GM12878 (cell line): ENCODE results near the gene SCAMP5. TPM values are rescaled to one million over a fixed set of nuclear protein-coding genes. Genes with fewer than 3 reads are reported as not detected.

Source experiments
- ATAC-seq: fragments of 200-7000 bp; cut with Tn5 transposase; 3 replicates; pipeline ENCODE4 v1.9.1; 2020; ENCODE audit warnings: mild to moderate bottlenecking, moderate library complexity
- BruUV-seq: library from RNA; stranded (reverse); fragments of 400-500 nt; replicated peaks from 2 replicates; lab custom pipeline; 2021; lab: Mats Ljungman, UMichigan
- CTCF ChIA-PET: fragments of 300-600 bp; sonication (Branson Sonifier 250); formaldehyde crosslinking; extraction: SDS; loops from one replicate; lab custom pipeline; 2021; ENCODE audit warnings: inconsistent platforms; lab: Yijun Ruan, JAX
- POLR2A ChIA-PET: fragments of 350-600 bp; formaldehyde crosslinking; extraction: SDS; loops from one replicate; lab custom pipeline; 2021; ENCODE audit warnings: inconsistent platforms; lab: Charles Lee
- RAD21 ChIA-PET: fragments of 300-600 bp; sonication (Branson Sonifier 250); formaldehyde crosslinking; loops from one replicate; lab custom pipeline; 2023; ENCODE audit warnings: antibody characterized with exemption; ENCODE audit not compliant: unreplicated experiment; lab: Charles Lee
- SMC1A ChIA-PET: fragments of 300-600 bp; sonication (Branson Sonifier 250); formaldehyde crosslinking; loops from one replicate; lab custom pipeline; 2023; ENCODE audit not compliant: unreplicated experiment, uncharacterized antibody; lab: Charles Lee
- DNase-seq: peaks from one replicate; pipeline ENCODE4 v3.0.0-alpha.2; 2011; ENCODE audit warnings: low read depth, low spot score
- FAIRE-seq: peaks from 3 replicates; lab custom pipeline; 2011; peaks lifted over from hg19 to GRCh38; lab: Jason Lieb, UNC
- H2AFZ ChIP-seq: 2 replicates; pipeline ENCODE4 v1.6.0; 2011; ENCODE audit warnings: low read depth, low read length, control low read depth; ENCODE audit not compliant: control insufficient read depth
- H3K27ac ChIP-seq: 2 replicates; pipeline ENCODE4 v1.5.1; 2011; ENCODE audit warnings: control low read depth; ENCODE audit not compliant: control insufficient read depth, insufficient read depth
- H3K27me3 ChIP-seq, 2 experiments: replicated peaks in 1 of 2; 2 replicates each; pipeline versions ENCODE4 v1.6.0 to v1.6.1; 2011; ENCODE audit warnings: low read length in 1 of 2; ENCODE audit not compliant: control insufficient read depth in 2 of 2, insufficient read depth in 2 of 2
- H3K36me3 ChIP-seq, 2 experiments: 2 replicates each; pipeline ENCODE4 v1.5.1; 2011; ENCODE audit warnings: low read length in 1 of 2; ENCODE audit not compliant: control insufficient read depth in 2 of 2, insufficient read depth in 2 of 2
- H3K4me1 ChIP-seq: 2 replicates; pipeline ENCODE4 v1.6.1; 2011; ENCODE audit warnings: mild to moderate bottlenecking, low read length, moderate library complexity, mixed read lengths; ENCODE audit not compliant: control insufficient read depth, insufficient read depth
- H3K4me2 ChIP-seq: 2 replicates; pipeline ENCODE4 v1.6.0; 2011; ENCODE audit warnings: control low read depth; ENCODE audit not compliant: control insufficient read depth, insufficient read depth
- H3K4me3 ChIP-seq: fragments of 200-600 bp; sonication (generic); 2 replicates; pipeline ENCODE4 v1.5.1; 2016
- H3K79me2 ChIP-seq: 2 replicates; pipeline ENCODE4 v1.6.0; 2011; ENCODE audit warnings: low read length; ENCODE audit not compliant: control insufficient read depth, insufficient read depth
- H3K9ac ChIP-seq: 2 replicates; pipeline ENCODE4 v1.8.0; 2011; ENCODE audit warnings: low read length, control low read depth, mixed read lengths; ENCODE audit not compliant: control insufficient read depth, insufficient read depth
- H3K9me3 ChIP-seq: replicated peaks from 3 replicates; pipeline ENCODE4 v1.5.1; 2011; ENCODE audit warnings: mild to moderate bottlenecking, low read length; ENCODE audit not compliant: control insufficient read depth, insufficient read depth
- H4K20me1 ChIP-seq: 2 replicates; pipeline ENCODE4 v1.6.0; 2011; ENCODE audit not compliant: control insufficient read depth, insufficient read depth
- BCL11A ChIP-seq: IDR thresholded peaks from 2 replicates; pipeline ENCODE4 v1.6.1; 2011; ENCODE audit warnings: low read depth, low read length
- CHD1 ChIP-seq: IDR thresholded peaks from 2 replicates; pipeline ENCODE4 v1.6.1; 2012; ENCODE audit warnings: low read depth, low read length, improper control_type of control experiment
- KLF5 ChIP-seq: fragments of 450-650 bp; IDR thresholded peaks from 2 replicates; pipeline ENCODE4 v1.6.1; 2014; ENCODE audit warnings: mild to moderate bottlenecking; ENCODE audit not compliant: partially characterized antibody
- NR2C1 ChIP-seq: fragments of 450-650 bp; IDR thresholded peaks from 2 replicates; pipeline ENCODE4 v1.6.1; 2017; ENCODE audit warnings: antibody characterized with exemption, mild to moderate bottlenecking, moderate library complexity
- NR2F1 ChIP-seq: fragments of 450-650 bp; conservative IDR thresholded peaks from 2 replicates; pipeline ENCODE4 v1.6.1; 2017; ENCODE audit warnings: mild to moderate bottlenecking
- PAX5 ChIP-seq: IDR thresholded peaks from 2 replicates; pipeline ENCODE4 v1.6.1; 2011; ENCODE audit warnings: low read depth, low read length, borderline replicate concordance
- SREBF1 ChIP-seq: IDR thresholded peaks from 2 replicates; pipeline ENCODE4 v1.6.1; 2012; ENCODE audit warnings: mild to moderate bottlenecking, low read length
- SUZ12 ChIP-seq: fragments of 200-600 bp; sonication (generic); IDR thresholded peaks from one replicate; pipeline ENCODE4 v1.6.1; 2018; ENCODE audit warnings: antibody characterized with exemption, mild to moderate bottlenecking; ENCODE audit not compliant: unreplicated experiment
- ZNF24 ChIP-seq: fragments of 450-650 bp; IDR thresholded peaks from 2 replicates; pipeline ENCODE4 v1.6.1; 2017; ENCODE audit warnings: antibody characterized with exemption, mild to moderate bottlenecking
- ZNF592 ChIP-seq: fragments of 450-650 bp; IDR thresholded peaks from 2 replicates; pipeline ENCODE4 v1.6.1; 2017; ENCODE audit warnings: mild to moderate bottlenecking, moderate library complexity
- WGBS: methylation state at CpG from one replicate; pipeline ENCODE4 v1.1.6; 2016; ENCODE audit warnings: low lambda C conversion rate; ENCODE audit not compliant: insufficient replicate concordance, insufficient coverage; ENCODE audit errors: missing lambda C conversion rate; 5-methylcytosine and 5-hydroxymethylcytosine counted together
- in situ Hi-C: fragments of 300-500 bp; cut with MboI; formaldehyde crosslinking; loops from 9 replicates; pipeline ENCODE4 v1.14.3; 2018; ENCODE audit warnings: mixed read lengths
- intact Hi-C: fragments of 100-400 bp; cut with micrococcal nuclease; formaldehyde crosslinking; loops from one replicate; pipeline ENCODE4 v1.14.2; 2022; ENCODE audit not compliant: unreplicated experiment
- polyA plus RNA-seq, 11 experiments: library from polyadenylated mRNA; depleted of rRNA in 4 of 11; unstranded in 6 of 11; stranded (reverse) in 5 of 11; fragments of >200 nt; fragmentation: Nextera tagmentation in 4 of 11; fragmentation: Illumina TruSeq in 1 of 11; extraction: Ambion mirVana in 4 of 11; extraction: Trizol in 1 of 11; gene quantifications; 1 replicate in 1 of 11; 2 replicates in 10 of 11; pipeline versions ENCODE4 v1.2.1 to v1.2.3, GENCODE V29; 2011 to 2016; ENCODE audit warnings: inconsistent platforms in 2 of 11, missing spikeins in 2 of 11, low read depth in 1 of 11
- total RNA-seq, 4 experiments: library from RNA; depleted of rRNA in 3 of 4; stranded (reverse); fragments of >200 nt in 3 of 4; fragmentation: Illumina TruSeq in 1 of 4; extraction: Trizol in 1 of 4; gene quantifications; 2 replicates each; pipeline versions ENCODE4 v1.2.1 to v1.2.3, GENCODE V29; 2013 to 2021
- TF ChIP-seq, protein P1 (sequence below): fragments of 450-650 bp; formaldehyde crosslinking; IDR thresholded peaks from 2 replicates; pipeline ENCODE4 v1.4.0; 2022; ENCODE audit warnings: mild to moderate bottlenecking, moderate library complexity
- TF ChIP-seq, protein P2 (sequence below): IDR thresholded peaks from 2 replicates; pipeline ENCODE4 v1.6.1; 2012; ENCODE audit warnings: low read depth, low read length, improper control_type of control experiment

SCAMP5 gene
- total and polyA plus RNA-seq, 10 of the 15 experiments (the other 5 are each of a cell fraction or from before 2014, with no cell fraction given) = 1.6 to 41.6 (median 16.9) TPM

DNA sequence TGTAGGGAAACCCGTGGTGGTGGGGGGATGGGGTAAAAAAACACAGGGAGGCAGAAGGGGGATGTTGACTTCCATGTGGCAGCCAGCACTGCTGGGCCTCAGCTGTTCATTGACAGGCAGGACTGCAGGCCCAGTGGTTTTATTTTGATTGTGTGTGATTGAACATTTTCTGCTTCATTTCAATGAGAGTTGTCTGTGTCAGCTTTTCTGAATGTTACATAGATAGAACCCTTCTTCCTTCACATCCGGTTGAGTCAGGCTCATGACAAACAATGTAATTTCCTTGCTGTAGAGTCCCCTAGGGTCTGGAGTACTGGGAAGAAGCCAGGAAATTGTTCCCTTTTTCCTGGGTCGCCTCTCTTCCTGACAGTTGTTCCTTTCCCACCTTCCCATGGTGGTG is 30.6 kb upstream of the SCAMP5 start (continued):
- TF ChIP-seq, protein P1, sequence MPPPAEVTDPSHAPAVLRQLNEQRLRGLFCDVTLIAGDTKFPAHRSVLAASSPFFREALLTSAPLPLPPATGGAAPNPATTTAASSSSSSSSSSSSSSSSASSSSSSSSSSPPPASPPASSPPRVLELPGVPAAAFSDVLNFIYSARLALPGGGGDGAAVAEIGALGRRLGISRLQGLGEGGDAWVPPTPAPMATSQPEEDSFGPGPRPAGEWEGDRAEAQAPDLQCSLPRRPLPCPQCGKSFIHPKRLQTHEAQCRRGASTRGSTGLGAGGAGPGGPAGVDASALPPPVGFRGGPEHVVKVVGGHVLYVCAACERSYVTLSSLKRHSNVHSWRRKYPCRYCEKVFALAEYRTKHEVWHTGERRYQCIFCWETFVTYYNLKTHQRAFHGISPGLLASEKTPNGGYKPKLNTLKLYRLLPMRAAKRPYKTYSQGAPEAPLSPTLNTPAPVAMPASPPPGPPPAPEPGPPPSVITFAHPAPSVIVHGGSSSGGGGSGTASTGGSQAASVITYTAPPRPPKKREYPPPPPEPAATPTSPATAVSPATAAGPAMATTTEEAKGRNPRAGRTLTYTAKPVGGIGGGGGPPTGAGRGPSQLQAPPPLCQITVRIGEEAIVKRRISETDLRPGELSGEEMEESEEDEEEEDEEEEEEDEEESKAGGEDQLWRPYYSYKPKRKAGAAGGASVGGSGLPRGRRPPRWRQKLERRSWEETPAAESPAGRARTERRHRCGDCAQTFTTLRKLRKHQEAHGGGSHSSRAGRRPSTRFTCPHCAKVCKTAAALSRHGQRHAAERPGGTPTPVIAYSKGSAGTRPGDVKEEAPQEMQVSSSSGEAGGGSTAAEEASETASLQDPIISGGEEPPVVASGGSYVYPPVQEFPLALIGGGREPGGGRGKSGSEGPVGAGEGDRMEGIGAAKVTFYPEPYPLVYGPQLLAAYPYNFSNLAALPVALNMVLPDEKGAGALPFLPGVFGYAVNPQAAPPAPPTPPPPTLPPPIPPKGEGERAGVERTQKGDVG (CRISPR knock-in tag) = no peak
- no peak for TF ChIP-seq NR2C1

DNA sequence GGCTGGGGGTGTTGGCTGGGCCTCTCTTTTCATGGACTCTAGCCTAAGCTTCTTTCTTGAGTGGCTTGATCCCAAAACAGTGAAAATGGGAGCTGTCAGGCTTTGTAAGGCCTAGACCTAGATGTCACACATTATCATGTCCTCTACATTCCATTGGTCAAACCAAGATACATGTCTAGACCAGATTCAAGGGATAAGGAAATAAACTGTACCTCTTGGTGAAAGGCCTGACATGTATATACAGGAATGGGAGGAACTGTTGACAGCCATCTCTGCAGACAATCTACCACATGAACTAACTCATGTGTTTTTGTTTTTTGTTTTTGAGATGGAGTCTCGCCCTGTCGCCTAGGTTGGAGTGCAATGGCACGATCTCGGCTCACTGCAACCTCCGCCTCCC is 27.7 kb upstream of the SCAMP5 start:
- FAIRE-seq (no peak), DNase-seq (no peak), ATAC-seq (no peak)
- Histone ChIP-seq H3K9ac (no peak overlapping the region), H4K20me1 (no peaks in the 10 kb centered on the region), H3K36me3 (no peaks in the 10 kb centered on the region), H3K27ac (no peak overlapping the region), H3K4me3 (no peak overlapping the region), H2AFZ (no peak overlapping the region), H3K4me1 (no peaks in the 10 kb centered on the region), H3K9me3 (no peaks in the 10 kb centered on the region), H3K4me2 (no peak overlapping the region), H3K79me2 (no peaks in the 10 kb centered on the region), H3K27me3 (no peaks in the 10 kb centered on the region)
- CTCF ChIA-PET = interaction anchor here (0.6 kb wide), 1 partner anchor 334 kb away, joined by 3 read pairs; no protein-coding TSS in a partner anchor
- in situ Hi-C loops = loop anchor here (5.0 kb wide), 1 partner anchor 50 kb away; no protein-coding TSS in a partner anchor
- no TSS peak for BruUV-seq
- POLR2A ChIA-PET = interaction anchor here (0.6 to 0.9 kb wide), 2 partner anchors 11 to 697 kb away, joined by 3 to 4 read pairs; partner anchors contain the start of gene RPP25
- SMC1A ChIA-PET = interaction anchor here (1.6 kb wide), 1 partner anchor 11 kb away, joined by 4 read pairs; no protein-coding TSS in a partner anchor
- intact Hi-C loops = no loop called here
- TF ChIP-seq CHD1 = no peak
- no peak for TF ChIP-seq NR2F1
- TF ChIP-seq PAX5 = no peak
- TF ChIP-seq, protein P2, sequence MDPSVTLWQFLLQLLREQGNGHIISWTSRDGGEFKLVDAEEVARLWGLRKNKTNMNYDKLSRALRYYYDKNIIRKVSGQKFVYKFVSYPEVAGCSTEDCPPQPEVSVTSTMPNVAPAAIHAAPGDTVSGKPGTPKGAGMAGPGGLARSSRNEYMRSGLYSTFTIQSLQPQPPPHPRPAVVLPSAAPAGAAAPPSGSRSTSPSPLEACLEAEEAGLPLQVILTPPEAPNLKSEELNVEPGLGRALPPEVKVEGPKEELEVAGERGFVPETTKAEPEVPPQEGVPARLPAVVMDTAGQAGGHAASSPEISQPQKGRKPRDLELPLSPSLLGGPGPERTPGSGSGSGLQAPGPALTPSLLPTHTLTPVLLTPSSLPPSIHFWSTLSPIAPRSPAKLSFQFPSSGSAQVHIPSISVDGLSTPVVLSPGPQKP = no peak
- no peak for TF ChIP-seq ZNF24
- TF ChIP-seq ZNF592 = no peak
- TF ChIP-seq SUZ12 = no peak
- no peak for TF ChIP-seq KLF5
- TF ChIP-seq SREBF1 = no peak
- no peak for TF ChIP-seq BCL11A
- WGBS = 71% methylated on average over 5 of the region's 5 CpGs
- RAD21 ChIA-PET = no interaction called here
